Sciatic nerve (tissue), 2 donors: ENCODE data around the gene CCDC117. TPM values are rescaled to one million over a fixed set of nuclear protein-coding genes. Genes with fewer than 3 reads are reported as not detected.
"Not testable (repeated sequence)": the region's sequence is repeated elsewhere in the genome, so short reads cannot be mapped to it uniquely, and the experiment has no call there.

ENCODE experiments used
- ATAC-seq: fragments of 200-7000 bp; cut with Tn5 transposase; one replicate; pipeline ENCODE4 v1.9.1; 2020; ENCODE audit warnings: mild to moderate bottlenecking, moderate library complexity
- DNase-seq: peaks from one replicate; pipeline ENCODE4 v3.0.0-alpha.2; 2020; ENCODE audit warnings: low spot score
- intact Hi-C: fragments of 100-400 bp; cut with DNase I; formaldehyde crosslinking; loops from one replicate; pipeline ENCODE4 v1.14.2; 2022
- total RNA-seq: library from RNA; stranded (reverse); fragmentation: NEBNext Ultra II Directional; extraction: Animal tissue kit (Norgen Biotek cat#: 25700); gene quantifications from one replicate; pipeline ENCODE4 v1.2.1, GENCODE V29; 2021
- donor health status: DM: no; HTN: no; CAD: no.
- donor health status: DM: no; HTN: no; CAD: no.

Gene CCDC117
- total RNA-seq: 16.1 TPM

- ATAC-seq (peak; percentile 99), DNase-seq (peak; percentile 97)
- intact Hi-C loops: no loop called here
Observed at GRCh38 chr22:28772633-28773460, at the start of gene CCDC117. CCDC117 (plus strand) TSS chr22:28772695; CDS start chr22:28772850, 155 bp downstream.

GRCh38 chr22:28728002-28728401 lies 44.5 kb upstream of the CCDC117 start:
- DNase-seq (no peak), ATAC-seq (no peak)
- intact Hi-C loops: no loop called here

GRCh38 chr22:28728621-28729313 lies 43.7 kb upstream of the CCDC117 start:
- ATAC-seq: no peak
- intact Hi-C loops: no loop called here
- no peak for DNase-seq

GRCh38 chr22:28730179-28730578 lies 42.3 kb upstream of the CCDC117 start:
- ATAC-seq: no peak
- intact Hi-C loops: no loop called here

GRCh38 chr22:28734393-28734792 lies 38.1 kb upstream of the CCDC117 start:
- intact Hi-C loops: no loop called here
- ATAC-seq (no peak), DNase-seq (no peak)

More at GRCh38 chr22:28730179-28730578, 42.3 kb upstream of the CCDC117 start:
- no peak for DNase-seq

- intact Hi-C loops: no loop called here
- no peak for DNase-seq
- no peak for ATAC-seq
Observed at GRCh38 chr22:28736301-28737155, 36.0 kb upstream of the CCDC117 start.

GRCh38 chr22:28737701-28738100 lies 34.8 kb upstream of the CCDC117 start:
- DNase-seq (no peak), ATAC-seq (no peak)
- intact Hi-C loops: no loop called here

GRCh38 chr22:28738876-28739275 lies 33.6 kb upstream of the CCDC117 start:
- DNase-seq, intact Hi-C loops, ATAC-seq: not testable (repeated sequence)

GRCh38 chr22:28741200-28741784 lies 31.2 kb upstream of the CCDC117 start:
- DNase-seq (no peak), ATAC-seq (no peak)
- intact Hi-C loops: no loop called here

GRCh38 chr22:28741785-28742561 lies 30.5 kb upstream of the CCDC117 start, which contains the start of the genes CHEK2 and HSCB:
CHEK2 (minus strand) TSS chr22:28741820; CDS start chr22:28734721, 7,099 bp downstream.
HSCB (plus strand) TSS chr22:28742039; CDS start chr22:28742096, 57 bp downstream.
- ATAC-seq (peak; percentile 99), DNase-seq (peak; percentile 99)
- intact Hi-C loops: no loop called here

- intact Hi-C loops: no loop called here
- DNase-seq (no peak), ATAC-seq (no peak)
Observed at GRCh38 chr22:28742562-28742962, 29.9 kb upstream of the CCDC117 start.

- ATAC-seq (no peak), DNase-seq (no peak)
- intact Hi-C loops: no loop called here
Observed at GRCh38 chr22:28743852-28744251, 28.6 kb upstream of the CCDC117 start.

- ATAC-seq (no peak), DNase-seq (no peak)
- intact Hi-C loops: no loop called here
Observed at GRCh38 chr22:28750471-28750881, 22.0 kb upstream of the CCDC117 start.

- ATAC-seq, intact Hi-C loops, DNase-seq: not testable (repeated sequence)
Observed at GRCh38 chr22:28754512-28754911, 18.0 kb upstream of the CCDC117 start.

GRCh38 chr22:28759861-28760560 lies 12.5 kb upstream of the CCDC117 start:
- ATAC-seq (no peak), DNase-seq (no peak)
- intact Hi-C loops: no loop called here

GRCh38 chr22:28761449-28761755 lies 11.1 kb upstream of the CCDC117 start:
- ATAC-seq (no peak), DNase-seq (no peak)
- intact Hi-C loops: no loop called here

- DNase-seq, intact Hi-C loops, ATAC-seq: not testable (repeated sequence)
Observed at GRCh38 chr22:28762000-28762399, 10.5 kb upstream of the CCDC117 start.

GRCh38 chr22:28766628-28767027 lies 5.9 kb upstream of the CCDC117 start:
- ATAC-seq: no peak
- no peak for DNase-seq
- intact Hi-C loops: no loop called here
